MM.1S (cell line): ENCODE results near the gene RFNG.

Experiments used
- EZH2 ChIP-seq: fragments of 300-600 bp; sonication (generic); optimal IDR thresholded peaks from 2 replicates; pipeline ENCODE3; 2017; ENCODE audit warnings: low read depth, mild to moderate bottlenecking, antibody characterized with exemption, low read length, mixed read lengths
- EZH2phosphoT487 ChIP-seq: fragments of 300-600 bp; sonication (generic); IDR thresholded peaks from 2 replicates; pipeline ENCODE4 v1.6.1; 2018; ENCODE audit warnings: antibody characterized with exemption, low read length
- TF ChIP-seq, protein P1 (sequence below): fragments of 300-600 bp; sonication (generic); IDR thresholded peaks from 2 replicates; pipeline ENCODE4 v1.5.1; 2016; ENCODE audit warnings: antibody characterized with exemption, low read length, mixed read lengths

GRCh38 chr17:82035956-82036633 is 15.5 kb downstream of the RFNG start:
- TF ChIP-seq, protein P1, sequence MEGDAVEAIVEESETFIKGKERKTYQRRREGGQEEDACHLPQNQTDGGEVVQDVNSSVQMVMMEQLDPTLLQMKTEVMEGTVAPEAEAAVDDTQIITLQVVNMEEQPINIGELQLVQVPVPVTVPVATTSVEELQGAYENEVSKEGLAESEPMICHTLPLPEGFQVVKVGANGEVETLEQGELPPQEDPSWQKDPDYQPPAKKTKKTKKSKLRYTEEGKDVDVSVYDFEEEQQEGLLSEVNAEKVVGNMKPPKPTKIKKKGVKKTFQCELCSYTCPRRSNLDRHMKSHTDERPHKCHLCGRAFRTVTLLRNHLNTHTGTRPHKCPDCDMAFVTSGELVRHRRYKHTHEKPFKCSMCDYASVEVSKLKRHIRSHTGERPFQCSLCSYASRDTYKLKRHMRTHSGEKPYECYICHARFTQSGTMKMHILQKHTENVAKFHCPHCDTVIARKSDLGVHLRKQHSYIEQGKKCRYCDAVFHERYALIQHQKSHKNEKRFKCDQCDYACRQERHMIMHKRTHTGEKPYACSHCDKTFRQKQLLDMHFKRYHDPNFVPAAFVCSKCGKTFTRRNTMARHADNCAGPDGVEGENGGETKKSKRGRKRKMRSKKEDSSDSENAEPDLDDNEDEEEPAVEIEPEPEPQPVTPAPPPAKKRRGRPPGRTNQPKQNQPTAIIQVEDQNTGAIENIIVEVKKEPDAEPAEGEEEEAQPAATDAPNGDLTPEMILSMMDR = no peak
- no peak for TF ChIP-seq EZH2
- no peak for TF ChIP-seq EZH2phosphoT487
